Subcutaneous adipose tissue (tissue), 4 donors: Measurements from ENCODE around the gene ADAMTS16. TPM values are rescaled to one million over a fixed set of nuclear protein-coding genes. Genes with fewer than 3 reads are reported as not detected.

Experiments
- total RNA-seq, 4 donors: library from RNA; depleted of rRNA; stranded (reverse); fragments of >200 nt; gene quantifications; one replicate each; pipeline ENCODE4 v1.1.0, GENCODE V29; 2016
- TF ChIP-seq, protein P1 (sequence below): fragments of 450-650 bp; IDR thresholded peaks from one replicate; pipeline ENCODE4 v1.5.1; 2016; ENCODE audit warnings: low read depth, mild to moderate bottlenecking, control low read depth, antibody characterized with exemption, moderate library complexity

ADAMTS16 gene
- total RNA-seq, 4 donors from 2014 or later = 0.66 to 2.0 (median 0.88) TPM

DNA sequence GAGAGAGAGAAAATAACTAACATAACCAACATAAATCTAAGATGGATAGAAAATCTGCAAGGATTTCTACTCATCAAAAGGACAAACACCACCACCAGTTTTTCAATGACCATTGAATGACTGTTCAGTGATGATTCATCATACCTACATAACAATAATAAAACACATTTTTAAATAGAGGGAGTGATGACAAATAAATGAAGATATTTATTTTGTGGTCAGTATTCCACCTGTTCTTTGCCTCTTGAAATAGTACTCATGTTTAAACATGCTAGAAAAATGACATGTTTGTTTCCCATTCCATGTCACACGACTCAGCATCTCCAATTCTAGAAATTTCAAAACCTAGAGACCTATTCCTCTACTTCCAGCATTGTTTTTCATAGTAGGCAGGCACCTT lies 34.6 kb upstream of the ADAMTS16 start:
- TF ChIP-seq, protein P1, sequence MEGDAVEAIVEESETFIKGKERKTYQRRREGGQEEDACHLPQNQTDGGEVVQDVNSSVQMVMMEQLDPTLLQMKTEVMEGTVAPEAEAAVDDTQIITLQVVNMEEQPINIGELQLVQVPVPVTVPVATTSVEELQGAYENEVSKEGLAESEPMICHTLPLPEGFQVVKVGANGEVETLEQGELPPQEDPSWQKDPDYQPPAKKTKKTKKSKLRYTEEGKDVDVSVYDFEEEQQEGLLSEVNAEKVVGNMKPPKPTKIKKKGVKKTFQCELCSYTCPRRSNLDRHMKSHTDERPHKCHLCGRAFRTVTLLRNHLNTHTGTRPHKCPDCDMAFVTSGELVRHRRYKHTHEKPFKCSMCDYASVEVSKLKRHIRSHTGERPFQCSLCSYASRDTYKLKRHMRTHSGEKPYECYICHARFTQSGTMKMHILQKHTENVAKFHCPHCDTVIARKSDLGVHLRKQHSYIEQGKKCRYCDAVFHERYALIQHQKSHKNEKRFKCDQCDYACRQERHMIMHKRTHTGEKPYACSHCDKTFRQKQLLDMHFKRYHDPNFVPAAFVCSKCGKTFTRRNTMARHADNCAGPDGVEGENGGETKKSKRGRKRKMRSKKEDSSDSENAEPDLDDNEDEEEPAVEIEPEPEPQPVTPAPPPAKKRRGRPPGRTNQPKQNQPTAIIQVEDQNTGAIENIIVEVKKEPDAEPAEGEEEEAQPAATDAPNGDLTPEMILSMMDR = no peak

DNA sequence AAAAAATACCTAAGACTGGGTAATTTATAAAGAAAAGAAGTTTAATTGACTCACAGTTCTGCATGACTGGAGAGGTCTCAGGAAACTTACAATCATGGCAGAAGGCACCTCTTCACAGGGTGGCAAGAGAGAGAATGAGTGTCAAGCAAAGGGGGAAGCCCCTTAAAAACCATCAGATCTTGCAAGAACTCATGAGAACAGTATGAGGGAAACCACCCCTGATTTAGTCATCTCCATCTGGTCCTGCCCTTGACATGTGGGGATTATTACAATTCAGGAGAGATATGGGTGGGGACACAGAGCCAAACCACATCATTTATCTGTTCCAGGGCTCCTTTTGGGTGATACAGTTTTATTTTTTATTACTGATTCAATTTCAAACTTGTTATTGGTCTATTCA lies 23.2 kb upstream of the ADAMTS16 start:
- TF ChIP-seq, protein P1 = no peak

DNA sequence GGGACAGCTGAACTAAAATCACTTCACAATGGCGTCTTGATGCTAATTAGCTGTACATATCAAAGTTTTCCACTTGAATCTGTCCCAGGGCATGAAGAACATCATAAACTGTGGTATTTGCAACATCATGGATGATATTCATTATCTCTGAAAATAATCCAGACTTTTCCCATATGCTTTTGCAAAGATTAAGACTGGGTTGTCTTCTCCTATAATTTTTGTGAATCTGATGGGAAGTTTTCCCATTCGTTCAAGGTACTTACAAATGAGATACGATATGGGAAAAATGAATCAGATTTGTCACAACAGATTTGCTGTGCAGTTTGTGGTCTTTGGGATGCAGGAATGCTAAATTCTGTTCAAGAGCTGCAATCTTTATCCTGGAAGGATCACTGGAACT lies 17.4 kb upstream of the ADAMTS16 start:
- TF ChIP-seq, protein P1 = no peak

DNA sequence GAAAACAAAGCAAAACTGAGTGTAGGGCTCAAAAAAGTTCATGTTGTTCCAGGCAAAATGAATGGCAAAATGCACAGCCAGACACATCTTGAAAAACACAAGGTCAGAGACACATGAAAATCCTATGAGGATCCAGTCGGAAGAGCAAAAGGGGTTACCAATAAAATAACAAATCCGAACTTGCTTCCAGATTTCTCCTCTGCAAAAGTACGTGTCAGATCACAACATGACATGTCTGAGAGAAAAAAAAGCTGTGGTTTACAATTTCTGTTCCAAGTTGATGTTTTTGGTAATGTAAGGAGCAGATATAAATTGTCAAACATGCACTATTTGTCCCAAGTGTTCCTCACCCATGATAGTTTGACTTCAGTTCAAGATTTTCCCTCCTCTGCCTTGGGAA lies 15.9 kb upstream of the ADAMTS16 start:
- TF ChIP-seq, protein P1 = no peak

DNA sequence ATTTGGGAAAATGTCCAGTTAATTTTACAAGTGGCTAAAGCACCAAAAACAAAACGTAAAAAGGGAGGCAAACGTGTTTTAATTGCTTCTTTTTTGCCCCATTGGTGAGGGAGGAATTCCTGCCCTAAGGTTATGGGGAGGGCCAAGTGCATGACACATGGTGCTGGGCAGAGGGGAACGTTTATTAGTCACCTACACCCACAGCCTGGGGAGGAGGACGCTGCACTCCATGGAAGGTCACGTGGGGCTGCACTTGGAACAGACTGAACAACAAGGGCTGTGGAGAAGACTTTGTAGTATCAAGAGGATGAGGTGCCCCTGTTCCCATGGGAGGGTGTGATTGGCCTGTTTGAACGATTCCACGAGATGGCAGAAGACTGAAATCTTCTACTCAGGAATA lies 13.7 kb upstream of the ADAMTS16 start:
- TF ChIP-seq, protein P1 = no peak

DNA sequence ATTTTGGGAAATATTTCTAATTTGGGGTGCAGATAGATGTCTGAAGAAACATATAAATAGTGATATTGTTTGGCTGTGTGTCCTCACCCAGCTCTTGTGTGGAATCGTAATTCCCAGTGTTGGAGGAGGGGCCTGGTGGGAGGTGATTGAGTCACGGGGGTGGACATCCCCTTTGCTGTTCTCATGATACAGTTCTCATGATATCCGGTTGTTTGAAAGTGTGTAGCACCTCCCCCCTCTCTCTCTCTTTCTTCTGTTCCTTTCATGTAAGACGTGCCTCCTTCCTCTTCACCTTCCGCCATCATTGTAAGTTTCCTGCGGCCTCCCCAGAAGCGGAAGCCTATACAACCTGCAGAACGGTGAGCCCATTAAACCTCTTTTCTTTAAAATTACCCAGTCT lies 11.4 kb upstream of the ADAMTS16 start:
- TF ChIP-seq, protein P1 = no peak

DNA sequence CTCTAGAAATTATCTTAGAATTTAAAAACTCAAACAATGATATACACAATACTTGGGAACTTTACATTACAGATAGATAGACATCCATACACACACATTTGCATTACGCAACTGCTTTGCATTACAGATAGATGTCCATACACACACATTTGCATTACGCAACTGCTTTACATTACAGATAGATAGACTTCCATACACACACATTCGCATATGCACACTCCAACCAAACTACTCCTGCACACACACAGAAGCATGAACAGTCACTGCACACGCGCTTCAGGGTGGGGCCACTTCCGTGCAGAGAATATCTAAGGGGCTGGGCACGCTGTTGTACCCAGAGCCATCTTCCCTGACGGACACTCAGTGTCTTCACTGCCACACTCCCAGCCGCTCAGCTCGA lies 7.9 kb upstream of the ADAMTS16 start:
- TF ChIP-seq, protein P1 = no peak
